WTC11 (cell line): ENCODE results near the gene ANO1.

ENCODE experiments used
- ELF4 ChIP-seq: sonication (generic); formaldehyde crosslinking; IDR thresholded peaks from 2 replicates; pipeline ENCODE4 v1.8.1; 2022; ENCODE audit warnings: low read depth, mild to moderate bottlenecking, moderate library complexity, missing genetic modification reagents
- TF ChIP-seq, protein P1 (sequence below): fragments of 200-600 bp; IDR thresholded peaks from 2 replicates; pipeline ENCODE4 v1.8.0; 2022; ENCODE audit warnings: antibody characterized with exemption

DNA sequence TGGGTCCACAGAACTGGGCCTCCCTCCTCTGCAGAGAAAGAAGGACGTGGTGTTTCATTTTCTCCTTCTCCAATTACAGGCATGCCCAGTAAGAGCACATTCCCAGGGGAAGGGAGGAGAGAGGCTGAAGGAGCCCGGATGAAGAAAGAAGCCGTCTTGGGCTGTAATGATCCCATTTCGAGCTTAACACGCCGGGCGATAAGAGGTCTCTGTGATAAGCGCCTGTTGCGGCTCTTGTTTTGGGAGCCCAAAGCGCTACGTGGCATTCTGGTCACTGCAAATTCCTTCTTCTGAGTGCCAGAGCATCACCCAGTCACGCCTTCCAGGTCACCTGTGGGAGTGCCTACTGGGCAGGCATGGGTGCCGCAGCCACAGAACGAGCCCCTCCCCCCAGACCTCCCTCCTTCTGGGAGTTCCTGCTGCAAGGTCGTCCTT lies 57.5 kb downstream of the ANO1 start:
- TF ChIP-seq, protein P1, sequence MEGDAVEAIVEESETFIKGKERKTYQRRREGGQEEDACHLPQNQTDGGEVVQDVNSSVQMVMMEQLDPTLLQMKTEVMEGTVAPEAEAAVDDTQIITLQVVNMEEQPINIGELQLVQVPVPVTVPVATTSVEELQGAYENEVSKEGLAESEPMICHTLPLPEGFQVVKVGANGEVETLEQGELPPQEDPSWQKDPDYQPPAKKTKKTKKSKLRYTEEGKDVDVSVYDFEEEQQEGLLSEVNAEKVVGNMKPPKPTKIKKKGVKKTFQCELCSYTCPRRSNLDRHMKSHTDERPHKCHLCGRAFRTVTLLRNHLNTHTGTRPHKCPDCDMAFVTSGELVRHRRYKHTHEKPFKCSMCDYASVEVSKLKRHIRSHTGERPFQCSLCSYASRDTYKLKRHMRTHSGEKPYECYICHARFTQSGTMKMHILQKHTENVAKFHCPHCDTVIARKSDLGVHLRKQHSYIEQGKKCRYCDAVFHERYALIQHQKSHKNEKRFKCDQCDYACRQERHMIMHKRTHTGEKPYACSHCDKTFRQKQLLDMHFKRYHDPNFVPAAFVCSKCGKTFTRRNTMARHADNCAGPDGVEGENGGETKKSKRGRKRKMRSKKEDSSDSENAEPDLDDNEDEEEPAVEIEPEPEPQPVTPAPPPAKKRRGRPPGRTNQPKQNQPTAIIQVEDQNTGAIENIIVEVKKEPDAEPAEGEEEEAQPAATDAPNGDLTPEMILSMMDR: no peak
- no peak for TF ChIP-seq ELF4 (CRISPR knock-in tag)
